Measurements from ENCODE around the gene SEMA6A. TPM values are rescaled to one million over a fixed set of nuclear protein-coding genes. Genes with fewer than 3 reads are reported as not detected.

Gene SEMA6A
- polyA plus RNA-seq, 3 donors: 0.16 TPM; not detected in 2

DNA sequence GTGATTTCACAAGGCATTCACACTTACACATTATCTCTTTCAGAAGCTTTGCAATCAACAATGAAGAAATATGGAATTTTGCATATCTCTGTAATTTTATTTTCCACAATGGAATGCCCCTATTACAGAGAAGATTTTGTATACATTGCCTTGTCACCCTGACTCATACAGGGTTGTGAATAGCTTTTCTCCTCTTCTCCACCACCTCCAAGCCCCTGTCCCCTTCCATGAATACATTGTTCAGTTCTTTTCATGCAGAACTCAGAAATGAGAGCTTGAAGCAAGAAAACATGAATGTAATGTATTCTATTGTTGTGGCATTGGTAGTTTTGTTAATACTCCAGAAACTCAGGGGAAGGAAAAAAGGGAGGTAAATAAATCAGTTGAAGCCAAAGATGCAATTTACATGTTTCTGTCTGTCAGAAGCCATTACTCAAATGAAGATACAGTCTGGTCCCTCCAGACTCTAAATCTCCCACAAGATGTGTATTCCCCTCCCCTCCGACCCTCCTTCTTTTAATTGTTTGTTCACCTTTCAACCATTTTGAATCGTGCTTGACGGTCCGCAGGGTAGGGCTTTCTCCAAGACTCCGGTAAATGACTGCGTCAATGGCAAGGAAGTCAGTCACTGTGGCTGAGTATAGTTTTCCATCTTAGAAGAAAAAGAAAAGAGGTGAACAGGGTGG, 86.1 kb downstream of the SEMA6A start:
- peaks cover 8 to 9% (median 8%) of the 10 kb centered on the region in 3 donors for H3K27me3 Mint-ChIP-seq (ENCODE audit: low read depth in 3 of 3)

DNA sequence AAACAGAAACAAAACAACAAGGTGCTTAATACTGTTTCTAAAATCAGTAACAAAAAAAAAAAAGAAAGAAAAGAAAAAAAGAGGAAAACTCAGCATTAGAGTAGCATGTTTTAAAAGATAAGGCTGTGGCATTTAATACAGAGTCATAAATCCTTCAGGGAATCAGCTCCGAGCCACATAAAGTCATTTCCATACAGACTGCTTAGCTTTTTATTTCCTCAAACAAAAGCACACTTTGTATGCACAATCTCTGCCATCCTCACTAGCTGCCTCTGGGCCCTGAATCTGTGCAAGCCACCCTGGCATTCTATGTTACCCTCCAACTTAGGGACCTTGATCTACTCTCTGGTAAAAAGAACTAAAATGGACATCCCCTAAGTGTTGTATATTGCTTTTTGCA, 87.6 kb downstream of the SEMA6A start:
- H3K4me3 ChIP-seq (replicated peaks in 1 of 3; ENCODE audit: low read depth in 2 of 3, low read length in 3 of 3): no peak overlapping the region
- H3K36me3 ChIP-seq (replicated peaks in 1 of 2; ENCODE audit: control insufficient read depth in 1 of 2, insufficient read depth in 2 of 2, low read length in 2 of 2): no peaks in the 10 kb centered on the region
- Mint-ChIP-seq H3K36me3 (no peaks in the 10 kb centered on the region), H3K4me1 (peaks cover 7% of the 10 kb centered on the region), H3K9me3 (no peaks in the 10 kb centered on the region), H3K4me3 (peak overlapping the region in 1 of 2 donors; percentile 23), H3K27ac (no peak overlapping the region), H3K27me3 (ENCODE audit: low read depth in 3 of 3) (peaks cover 8 to 9% (median 8%) of the 10 kb centered on the region in 3 donors)
- intact Hi-C loops (cut with micrococcal nuclease): no loop called here
- H4K20me1 ChIP-seq (ENCODE audit: insufficient read depth, low read length): no peaks in the 10 kb centered on the region
- H3K79me2 ChIP-seq (ENCODE audit: insufficient read depth, low read length): no peaks in the 10 kb centered on the region
- no peak overlapping the region for H3K9ac ChIP-seq (ENCODE audit: insufficient read depth, low read length, poor library complexity, severe bottlenecking)
- 17% methylated on average over 1 of the region's 1 CpG for WGBS (ENCODE audit: insufficient coverage)
- H3K27ac ChIP-seq (ENCODE audit: low read depth in 1 of 2, low read length in 2 of 2): no peak overlapping the region
- no peak for DNase-seq
- H3K9me3 ChIP-seq (replicated peaks in 1 of 2; ENCODE audit: control insufficient read depth in 1 of 2, insufficient read depth in 1 of 2, low read length in 2 of 2): no peaks in the 10 kb centered on the region
- H3K27me3 ChIP-seq (ENCODE audit: control insufficient read depth in 2 of 2, insufficient read depth in 2 of 2, low read length in 2 of 2): no peaks in the 10 kb centered on the region
- peaks cover 2 to 4% of the 10 kb centered on the region in 2 donors for H3K4me1 ChIP-seq (ENCODE audit: control insufficient read depth in 1 of 2, insufficient read depth in 2 of 2, low read length in 2 of 2)
- TF ChIP-seq, protein P1, sequence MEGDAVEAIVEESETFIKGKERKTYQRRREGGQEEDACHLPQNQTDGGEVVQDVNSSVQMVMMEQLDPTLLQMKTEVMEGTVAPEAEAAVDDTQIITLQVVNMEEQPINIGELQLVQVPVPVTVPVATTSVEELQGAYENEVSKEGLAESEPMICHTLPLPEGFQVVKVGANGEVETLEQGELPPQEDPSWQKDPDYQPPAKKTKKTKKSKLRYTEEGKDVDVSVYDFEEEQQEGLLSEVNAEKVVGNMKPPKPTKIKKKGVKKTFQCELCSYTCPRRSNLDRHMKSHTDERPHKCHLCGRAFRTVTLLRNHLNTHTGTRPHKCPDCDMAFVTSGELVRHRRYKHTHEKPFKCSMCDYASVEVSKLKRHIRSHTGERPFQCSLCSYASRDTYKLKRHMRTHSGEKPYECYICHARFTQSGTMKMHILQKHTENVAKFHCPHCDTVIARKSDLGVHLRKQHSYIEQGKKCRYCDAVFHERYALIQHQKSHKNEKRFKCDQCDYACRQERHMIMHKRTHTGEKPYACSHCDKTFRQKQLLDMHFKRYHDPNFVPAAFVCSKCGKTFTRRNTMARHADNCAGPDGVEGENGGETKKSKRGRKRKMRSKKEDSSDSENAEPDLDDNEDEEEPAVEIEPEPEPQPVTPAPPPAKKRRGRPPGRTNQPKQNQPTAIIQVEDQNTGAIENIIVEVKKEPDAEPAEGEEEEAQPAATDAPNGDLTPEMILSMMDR (IDR thresholded peaks at IDR 0.05): no peak
- no peak overlapping the region for H3K4me2 ChIP-seq (replicated peaks; ENCODE audit: extremely low read depth, low read length, poor library complexity, severe bottlenecking)
- H2AFZ ChIP-seq (ENCODE audit: insufficient read depth, low read depth, low read length, poor library complexity, severe bottlenecking): no peak overlapping the region

More for the DNA sequence above, 86.1 kb downstream of the SEMA6A start:
- Histone ChIP-seq H3K79me2 (ENCODE audit: insufficient read depth, low read length) (no peaks in the 10 kb centered on the region), H2AFZ (ENCODE audit: insufficient read depth, low read depth, low read length, poor library complexity, severe bottlenecking) (no peak overlapping the region), H3K27me3 (ENCODE audit: control insufficient read depth in 2 of 2, insufficient read depth in 2 of 2, low read length in 2 of 2) (no peaks in the 10 kb centered on the region), H4K20me1 (ENCODE audit: insufficient read depth, low read length) (no peaks in the 10 kb centered on the region), H3K9me3 (replicated peaks in 1 of 2; ENCODE audit: control insufficient read depth in 1 of 2, insufficient read depth in 1 of 2, low read length in 2 of 2) (no peaks in the 10 kb centered on the region), H3K27ac (ENCODE audit: low read depth in 1 of 2, low read length in 2 of 2) (no peak overlapping the region), H3K4me1 (ENCODE audit: control insufficient read depth in 1 of 2, insufficient read depth in 2 of 2, low read length in 2 of 2) (peaks cover 3 to 6% of the 10 kb centered on the region in 2 donors), H3K4me3 (replicated peaks in 1 of 3; ENCODE audit: low read depth in 2 of 3, low read length in 3 of 3) (no peak overlapping the region), H3K4me2 (replicated peaks; ENCODE audit: extremely low read depth, low read length, poor library complexity, severe bottlenecking) (no peak overlapping the region), H3K36me3 (replicated peaks in 1 of 2; ENCODE audit: control insufficient read depth in 1 of 2, insufficient read depth in 2 of 2, low read length in 2 of 2) (no peaks in the 10 kb centered on the region), H3K9ac (ENCODE audit: insufficient read depth, low read length, poor library complexity, severe bottlenecking) (no peak overlapping the region)
- H3K4me3 Mint-ChIP-seq: peak overlapping the region in 1 of 2 donors; percentile 10
- peaks cover 11% of the 10 kb centered on the region for H3K4me1 Mint-ChIP-seq
- no peak overlapping the region for H3K27ac Mint-ChIP-seq
- WGBS (ENCODE audit: insufficient coverage): 100% methylated on average over 3 of the region's 6 CpGs
- DNase-seq: no peak
- intact Hi-C loops (cut with micrococcal nuclease): no loop called here
- TF ChIP-seq, protein P1 (IDR thresholded peaks at IDR 0.05): no peak
- no peaks in the 10 kb centered on the region for H3K36me3 Mint-ChIP-seq
- no peaks in the 10 kb centered on the region for H3K9me3 Mint-ChIP-seq

Data from CD14-positive monocyte (primary cell).